Ovary (tissue), 3 donors: ENCODE results near the gene SDF4.

Experiments used
- CTCF ChIP-seq, 3 donors: fragments of 450-650 bp in 2 of 3; fragments of 200-600 bp in 1 of 3; IDR thresholded peaks; one replicate each; pipeline versions ENCODE4 v1.5.1 to v1.8.0; 2016 to 2022; ENCODE audit warnings: antibody characterized with exemption in 3 of 3, mild to moderate bottlenecking in 1 of 3
- EP300 ChIP-seq: sonication (generic); formaldehyde crosslinking; IDR thresholded peaks from one replicate; pipeline ENCODE4 v1.6.1; 2017; ENCODE audit warnings: antibody characterized with exemption
- POLR2A ChIP-seq: fragments of 450-650 bp; IDR thresholded peaks from one replicate; pipeline ENCODE4 v1.6.1; 2017; ENCODE audit warnings: antibody characterized with exemption, mild to moderate bottlenecking, moderate library complexity
- donor health status: DM: no; HTN: no; CAD: no.

GRCh38 chr1:1197551-1198422, 34.0 kb downstream of the SDF4 start:
- TF ChIP-seq CTCF (IDR thresholded peaks at IDR 0.05) (no peak), POLR2A (no peak), EP300 (no peak)
